Medulla oblongata (tissue), 1 donor: ENCODE data around the gene FAP.

Experiments used
- DNase-seq: peaks from one replicate; pipeline ENCODE4 v3.0.0-alpha.2; 2015; ENCODE audit errors: extremely low spot score

FAP gene

DNA sequence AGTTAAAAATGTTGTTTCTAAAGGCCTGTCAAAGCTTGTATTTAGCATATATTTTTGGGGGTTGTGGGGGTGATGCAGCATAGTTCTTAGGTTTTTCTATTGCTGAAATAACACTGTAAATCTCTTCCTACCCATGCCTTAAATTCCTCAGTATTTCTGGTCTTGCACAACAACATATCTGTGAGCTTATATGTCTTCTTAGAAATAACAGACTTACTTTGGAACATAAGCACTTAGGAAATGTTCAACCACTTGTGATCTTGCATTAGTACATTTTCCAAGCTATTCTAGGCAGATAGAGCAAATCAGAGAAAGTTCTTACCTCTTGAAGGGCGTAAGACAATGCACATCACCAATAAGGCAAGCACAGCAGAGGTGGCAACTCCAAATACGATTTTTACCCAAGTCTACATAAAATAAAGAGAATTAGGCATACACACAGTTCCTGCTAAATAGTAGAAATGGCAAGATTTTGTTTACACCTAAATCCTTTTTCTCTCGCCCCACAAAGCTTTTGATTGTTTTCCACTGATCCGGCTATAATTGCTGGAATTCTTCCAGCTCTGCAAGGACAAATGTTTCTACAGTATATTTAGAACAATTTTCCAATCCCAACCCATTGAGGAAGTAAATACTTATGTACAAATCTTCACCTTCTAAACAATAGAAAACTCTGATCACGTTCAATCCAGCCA, 512 bp downstream of the FAP start:
- peak; percentile 47 for DNase-seq

DNA sequence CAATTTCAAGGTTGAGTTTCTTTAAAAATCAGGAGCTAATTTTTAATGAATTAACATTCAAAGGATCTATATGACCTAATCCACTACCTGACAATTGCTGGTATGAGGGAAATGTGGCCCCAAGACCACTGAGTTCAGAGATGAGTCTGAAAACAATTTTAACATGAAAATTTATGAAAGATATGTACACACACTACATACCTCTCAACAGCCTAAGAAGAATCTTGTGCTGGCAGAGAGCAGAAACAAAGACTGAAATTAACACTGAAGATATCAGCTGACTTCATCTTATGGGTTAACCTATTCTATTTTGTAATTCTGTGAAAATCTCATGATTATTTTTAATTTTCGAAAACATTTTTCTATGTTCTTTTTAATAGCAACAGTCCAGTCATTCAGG, 1.7 kb downstream of the FAP start:
- no peak for DNase-seq

DNA sequence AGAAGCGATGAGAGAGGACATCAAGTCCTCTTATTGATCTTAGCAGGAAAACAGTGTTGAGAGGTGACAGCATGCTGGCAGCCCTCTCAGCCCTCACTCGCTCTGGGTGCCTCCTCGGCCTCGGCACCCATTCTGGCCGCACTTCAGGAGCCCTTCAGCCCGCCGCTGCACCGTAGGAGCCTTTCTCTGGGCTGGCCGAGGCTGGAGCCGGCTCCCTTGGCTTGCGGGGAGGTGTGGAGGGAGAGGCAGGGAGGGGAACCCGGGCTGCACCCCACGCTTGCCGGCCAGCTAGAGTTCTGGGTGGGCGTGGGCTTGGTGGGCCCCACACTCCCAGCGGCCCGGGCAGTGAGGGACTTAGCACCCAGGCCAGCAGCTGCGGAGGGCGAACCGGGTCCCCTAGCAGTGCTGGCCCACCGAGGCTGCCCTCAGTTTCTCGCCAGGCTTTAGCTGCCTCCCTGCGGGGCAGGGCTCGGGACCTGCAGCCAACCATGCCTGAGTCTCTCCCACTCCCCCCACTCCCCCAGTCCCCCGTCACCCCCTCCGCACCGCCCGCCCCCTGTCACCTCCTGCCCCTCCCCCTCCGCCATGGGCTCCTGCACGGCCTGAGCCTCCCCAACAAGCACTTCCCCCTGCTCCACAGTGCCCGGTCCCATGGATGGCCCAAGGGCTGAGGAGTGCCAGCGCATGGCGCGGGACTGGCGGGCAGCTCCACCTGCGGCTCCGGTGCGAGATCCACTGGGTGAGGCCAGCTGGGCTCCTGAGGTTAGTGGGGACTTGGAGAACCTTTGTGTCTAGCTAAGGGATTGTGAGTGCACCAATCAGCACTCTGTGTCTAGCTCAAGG, 8.4 kb downstream of the FAP start:
- DNase-seq: no peak

DNA sequence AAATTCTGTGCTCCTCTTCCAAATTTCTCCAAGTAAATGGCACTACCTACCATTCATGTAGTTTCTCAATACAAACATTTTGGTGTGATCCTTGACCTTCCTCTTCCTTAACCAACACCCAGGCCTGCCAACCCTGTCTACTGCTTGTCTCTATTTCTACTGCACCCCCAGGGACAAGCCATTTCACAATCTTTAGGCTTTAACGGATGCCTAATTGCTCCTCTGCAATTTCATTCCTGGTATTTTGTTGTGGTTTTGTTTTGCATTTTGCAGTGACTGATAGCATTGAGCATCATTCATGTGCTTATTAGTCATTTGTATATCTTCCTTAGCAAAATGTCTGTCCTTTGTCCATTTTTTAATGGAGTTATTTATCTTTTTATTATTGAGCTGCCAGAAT, 10.0 kb downstream of the FAP start:
- DNase-seq: no peak

DNA sequence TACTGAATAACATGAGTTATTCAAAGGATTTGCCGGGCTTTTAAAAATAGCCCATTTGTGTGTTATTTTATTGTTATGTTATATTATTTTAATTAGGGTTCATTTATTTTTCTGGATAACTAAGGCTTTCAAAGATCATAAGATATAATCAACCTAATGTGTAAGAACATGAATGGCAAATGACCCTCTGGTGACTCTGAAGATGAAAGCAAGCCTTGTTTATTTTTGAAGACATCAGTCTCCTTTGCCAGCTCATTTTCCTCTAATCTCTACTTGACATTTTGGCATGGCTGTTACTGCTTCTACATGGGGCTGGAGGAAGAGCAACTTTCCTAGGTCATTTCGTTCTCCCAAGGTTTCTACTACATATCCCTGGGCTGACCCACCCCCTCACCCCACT, 10.6 kb downstream of the FAP start:
- DNase-seq: no peak

DNA sequence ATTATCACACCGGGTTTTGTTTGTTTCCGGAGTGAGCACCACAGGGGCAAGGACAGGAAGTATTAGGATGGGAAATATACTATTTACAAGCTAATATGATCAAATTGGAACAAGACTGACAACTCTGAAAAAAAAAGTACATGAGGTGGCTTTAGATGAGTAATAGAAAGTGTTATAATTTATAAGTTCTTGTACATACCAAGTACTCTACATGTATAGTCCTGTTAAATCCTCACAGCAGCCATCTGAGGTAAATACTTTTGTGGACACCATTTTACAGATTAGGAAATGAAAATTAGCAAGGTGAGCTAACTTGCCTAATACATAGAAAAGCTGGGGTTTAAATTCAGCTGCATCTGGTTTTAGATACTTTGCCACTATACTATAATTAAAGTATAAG, 11.2 kb downstream of the FAP start:
- DNase-seq: no peak

DNA sequence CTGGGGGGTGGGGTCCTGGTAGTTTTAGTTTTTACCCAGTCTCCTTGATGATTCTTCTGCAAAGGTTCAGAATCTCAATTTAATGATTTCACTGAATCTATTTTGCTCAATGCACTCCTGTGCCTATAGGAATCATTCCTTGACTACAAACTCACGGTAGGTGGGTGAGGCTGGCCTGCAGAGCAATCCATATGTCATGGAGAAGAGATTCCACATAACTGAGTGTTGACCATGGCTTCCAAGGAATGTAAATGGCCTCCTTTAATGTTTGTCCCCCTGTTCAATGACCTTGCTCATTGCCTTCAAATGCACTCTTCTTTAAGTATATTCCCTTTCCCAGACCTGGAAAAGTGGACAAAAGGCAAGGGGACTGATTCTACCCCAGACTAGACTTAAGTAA, 12.5 kb downstream of the FAP start:
- DNase-seq: no peak

DNA sequence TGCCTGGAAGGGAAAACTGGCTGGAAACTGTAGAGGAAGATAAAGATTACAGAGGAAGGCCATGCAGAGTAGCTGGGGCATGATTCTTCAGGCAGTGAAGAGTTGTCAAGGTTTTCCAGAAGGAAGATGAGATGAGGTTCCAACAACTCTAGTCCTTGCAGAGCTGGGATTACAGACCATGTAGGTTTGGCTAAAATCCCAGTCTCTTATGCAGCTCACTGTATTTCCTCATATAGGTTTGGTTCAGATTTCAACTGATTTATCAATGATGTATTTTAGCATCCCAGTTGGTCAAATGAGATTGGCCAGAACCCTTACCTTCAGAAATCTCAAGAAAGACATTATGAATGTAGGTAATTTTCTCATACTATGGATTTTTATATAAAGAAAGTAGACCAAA, 16.4 kb downstream of the FAP start:
- no peak for DNase-seq

DNA sequence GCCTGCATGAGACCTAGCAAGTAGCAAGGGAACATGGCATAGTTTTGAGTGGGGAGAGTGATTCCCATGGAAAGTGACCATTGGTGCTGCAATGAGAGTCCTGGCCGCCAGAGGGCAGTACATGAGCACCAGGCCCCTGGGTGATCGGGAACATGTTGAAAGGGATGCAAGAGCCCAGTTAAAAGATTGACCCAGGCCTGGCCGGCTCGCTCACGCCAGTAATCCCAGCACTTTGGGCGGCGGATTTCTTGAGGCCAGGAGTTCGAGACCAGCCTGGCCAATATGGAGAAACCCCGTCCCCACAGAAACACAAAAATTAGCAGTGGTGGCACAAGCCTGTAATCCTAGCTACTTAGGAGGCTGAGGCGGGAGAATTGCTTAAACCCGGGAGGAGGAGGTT, 22.2 kb downstream of the FAP start:
- peak; percentile 78 for DNase-seq

DNA sequence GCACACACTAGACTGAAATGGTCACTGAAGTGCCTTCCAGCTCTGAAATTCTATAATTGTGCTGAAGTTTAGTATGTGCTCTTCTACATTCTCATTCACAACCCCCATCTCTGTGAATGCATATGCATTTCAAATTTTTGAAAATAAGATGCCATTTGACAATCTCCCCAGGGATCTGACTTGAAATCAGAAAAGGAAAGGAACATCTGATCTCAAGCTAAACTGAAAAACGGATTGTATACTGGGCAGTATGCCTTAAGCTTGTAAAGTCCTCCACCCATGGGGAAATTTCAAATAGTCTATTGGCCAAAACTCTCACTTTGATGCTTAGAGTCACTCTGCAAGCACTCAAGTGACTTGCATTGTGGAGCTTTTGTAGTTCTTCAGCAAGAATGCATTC, 22.9 kb downstream of the FAP start:
- DNase-seq: no peak

DNA sequence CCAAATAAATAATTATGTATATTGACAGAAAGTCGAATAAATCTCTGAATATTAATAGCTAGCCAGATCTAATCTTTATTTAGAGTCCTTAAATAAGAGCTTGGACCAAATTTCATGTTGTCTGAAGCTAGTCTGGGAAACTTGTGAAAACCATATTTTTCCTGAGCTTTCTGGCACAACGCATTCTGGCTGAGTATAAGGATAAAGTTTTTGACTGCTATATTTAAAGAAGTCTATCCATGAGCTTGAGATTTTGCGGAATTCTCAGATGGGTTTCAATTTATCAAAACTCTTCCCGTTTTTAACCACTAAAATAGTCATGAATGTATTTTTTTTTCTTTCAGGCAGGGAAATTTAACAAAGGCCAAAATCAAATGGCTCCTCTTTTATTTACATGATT, 23.8 kb downstream of the FAP start:
- no peak for DNase-seq

DNA sequence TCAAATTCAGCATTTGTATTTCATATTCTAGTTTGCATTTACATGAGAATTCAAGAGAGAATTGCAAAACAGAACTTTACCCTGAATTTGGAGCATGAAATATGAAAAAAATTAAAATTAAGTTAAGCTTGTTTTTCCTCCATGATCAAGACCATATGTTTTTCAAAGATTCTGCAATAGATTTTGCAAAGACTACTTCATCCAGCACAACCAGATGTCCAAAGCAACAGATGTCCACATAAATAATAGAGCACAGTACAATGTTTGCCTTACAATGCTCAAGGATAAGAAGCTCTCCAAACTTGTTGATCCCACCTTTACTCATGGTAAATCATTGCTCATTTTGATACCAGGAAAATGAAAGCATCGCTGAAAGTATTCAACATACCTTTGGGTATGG, 25.6 kb downstream of the FAP start:
- DNase-seq: no peak

DNA sequence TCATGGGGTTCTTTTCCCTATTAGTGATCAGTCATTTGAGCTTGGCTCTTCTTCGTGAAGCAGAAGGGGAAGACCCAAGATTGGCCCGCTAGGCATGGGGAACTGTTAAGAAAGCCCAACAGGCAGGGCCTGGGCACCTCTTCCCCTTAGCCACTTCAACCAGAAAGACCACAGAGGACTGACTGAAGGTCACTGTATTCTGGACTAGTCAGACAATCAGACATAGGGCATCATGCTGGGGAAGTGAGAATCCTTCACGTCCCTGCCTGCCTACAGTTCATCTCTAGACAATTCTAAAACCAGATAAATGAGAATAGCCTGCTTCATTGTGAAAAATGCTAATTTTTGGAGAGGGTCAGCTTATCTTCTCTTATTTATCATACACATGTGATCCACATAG, 28.1 kb downstream of the FAP start:
- DNase-seq: no peak

DNA sequence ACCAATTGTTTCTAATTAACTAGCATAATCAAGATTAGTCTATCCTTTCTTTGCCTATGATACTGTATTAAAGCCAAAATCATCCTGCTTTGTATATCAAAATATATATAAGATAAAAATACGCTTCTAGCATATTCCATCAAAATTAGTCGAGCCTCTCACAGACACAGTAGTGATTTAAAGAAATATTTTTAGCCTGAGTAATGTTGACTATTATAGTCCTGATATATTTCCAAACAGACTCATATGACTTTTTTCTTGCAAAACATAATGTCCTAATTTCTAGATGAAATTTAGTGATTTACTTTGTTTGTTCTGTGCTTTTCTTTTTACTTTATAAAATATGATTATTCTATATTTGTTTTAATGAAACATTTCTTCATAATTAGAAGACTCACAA, 30.9 kb downstream of the FAP start:
- DNase-seq: no peak

DNA sequence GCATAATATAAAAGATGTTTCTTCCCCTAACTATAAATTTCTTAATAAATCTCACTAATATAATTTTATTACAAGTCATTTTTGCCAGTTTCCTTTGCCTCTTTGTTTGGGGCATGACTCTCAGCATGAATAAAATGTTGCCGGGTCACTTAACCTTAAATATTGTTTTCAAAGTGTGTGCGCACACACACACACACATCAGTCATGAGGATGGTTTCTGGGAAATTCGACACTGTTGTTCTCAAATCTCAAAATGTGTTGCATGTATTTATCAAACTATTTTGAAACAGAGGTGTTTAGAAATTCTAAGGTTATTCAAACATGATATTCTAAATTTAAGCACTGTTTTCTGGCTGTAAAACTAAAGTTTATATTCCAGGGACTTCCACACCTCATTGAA, 31.5 kb downstream of the FAP start:
- no peak for DNase-seq

DNA sequence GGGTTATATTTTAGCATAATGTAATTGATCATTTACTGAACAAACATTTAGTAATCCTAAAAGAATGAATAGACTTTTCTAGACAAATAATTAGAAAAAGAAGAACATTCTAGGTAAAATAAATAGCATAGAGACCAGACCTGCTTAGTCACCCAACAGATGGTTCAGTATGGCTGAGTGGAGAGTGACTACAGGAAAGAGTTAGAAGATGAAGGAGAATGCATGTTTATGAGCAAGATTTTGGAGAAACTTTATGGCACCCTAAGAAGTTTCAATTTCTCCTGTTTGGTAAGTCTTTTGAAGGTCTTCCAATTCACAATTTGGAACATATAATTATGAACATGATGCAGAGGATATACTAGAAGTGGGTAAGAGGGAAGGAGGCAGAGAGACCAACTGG, 32.9 kb downstream of the FAP start:
- no peak for DNase-seq

DNA sequence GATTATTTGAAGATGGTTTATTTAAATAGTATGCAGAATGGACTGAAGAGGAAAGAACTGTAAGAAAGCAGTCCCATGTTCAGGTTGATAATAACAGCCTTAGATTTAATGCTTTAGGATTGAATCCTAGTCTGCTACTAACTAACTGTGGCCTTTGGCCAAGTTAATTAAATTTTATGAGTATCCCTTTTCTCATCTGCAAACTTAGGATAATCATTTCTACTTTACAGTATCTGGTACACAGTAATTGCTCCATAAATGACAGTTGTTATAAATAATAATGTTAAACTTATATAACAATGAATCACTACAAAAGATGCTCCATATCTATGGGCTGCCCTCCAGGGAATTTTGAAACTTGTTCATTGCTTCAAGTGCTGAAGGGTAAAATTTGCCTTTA, 41.0 kb downstream of the FAP start:
- DNase-seq: no peak

DNA sequence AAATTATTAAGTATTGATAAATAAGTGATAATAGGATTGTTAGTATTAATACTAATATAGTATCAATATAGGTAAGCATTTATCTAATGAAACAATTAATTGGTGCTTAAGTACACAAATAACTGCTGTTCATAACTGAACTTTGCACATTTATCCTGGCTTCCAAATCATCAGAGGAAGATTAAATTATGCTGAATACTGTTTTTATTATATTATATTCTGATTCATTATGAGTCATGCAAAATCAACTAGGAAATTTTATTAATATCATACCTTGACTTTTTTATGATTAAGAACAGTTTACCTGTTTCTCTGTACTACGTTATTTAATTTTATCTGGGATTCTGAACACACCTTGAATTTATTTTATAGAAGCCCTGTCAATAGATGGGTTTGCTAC, 42.6 kb downstream of the FAP start:
- DNase-seq: no peak

DNA sequence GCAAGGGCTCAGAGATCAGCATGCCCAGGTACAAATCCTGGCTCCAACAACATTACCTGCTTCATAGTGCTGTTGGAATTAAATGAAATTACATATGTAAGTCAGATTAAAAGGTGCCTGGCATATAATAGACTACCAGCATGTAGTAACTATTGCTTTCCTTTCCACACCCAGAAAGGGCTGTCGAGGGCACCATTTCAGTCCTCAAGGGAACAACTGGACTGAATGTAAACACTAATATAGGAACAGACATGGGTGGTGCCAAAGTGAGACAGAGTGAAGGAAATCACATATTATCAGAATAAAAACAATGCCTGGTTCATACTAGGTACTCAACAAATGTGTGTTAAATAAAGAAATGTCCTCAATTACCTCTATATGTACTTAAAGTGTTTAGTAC, 43.3 kb downstream of the FAP start:
- DNase-seq: no peak

DNA sequence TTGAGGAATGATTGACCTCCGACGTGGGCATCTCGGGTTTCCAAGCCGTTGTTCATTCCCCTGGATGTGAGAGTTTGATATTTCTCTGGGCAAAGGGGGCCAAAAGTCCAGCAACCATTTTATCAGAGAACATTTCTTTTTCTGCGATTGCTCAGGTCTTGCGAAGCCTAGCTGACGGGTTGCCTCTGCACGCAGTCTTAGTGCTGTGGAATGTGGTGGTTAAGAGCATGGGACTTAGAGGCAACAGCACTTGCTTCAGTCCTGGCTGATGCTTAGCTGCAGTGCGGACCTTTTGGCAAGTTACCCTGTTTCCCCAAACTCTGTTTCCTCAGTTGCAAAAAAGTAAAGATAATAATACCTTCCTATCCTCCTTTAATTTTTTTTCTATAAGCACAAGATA, 45.0 kb downstream of the FAP start:
- DNase-seq: no peak

DNA sequence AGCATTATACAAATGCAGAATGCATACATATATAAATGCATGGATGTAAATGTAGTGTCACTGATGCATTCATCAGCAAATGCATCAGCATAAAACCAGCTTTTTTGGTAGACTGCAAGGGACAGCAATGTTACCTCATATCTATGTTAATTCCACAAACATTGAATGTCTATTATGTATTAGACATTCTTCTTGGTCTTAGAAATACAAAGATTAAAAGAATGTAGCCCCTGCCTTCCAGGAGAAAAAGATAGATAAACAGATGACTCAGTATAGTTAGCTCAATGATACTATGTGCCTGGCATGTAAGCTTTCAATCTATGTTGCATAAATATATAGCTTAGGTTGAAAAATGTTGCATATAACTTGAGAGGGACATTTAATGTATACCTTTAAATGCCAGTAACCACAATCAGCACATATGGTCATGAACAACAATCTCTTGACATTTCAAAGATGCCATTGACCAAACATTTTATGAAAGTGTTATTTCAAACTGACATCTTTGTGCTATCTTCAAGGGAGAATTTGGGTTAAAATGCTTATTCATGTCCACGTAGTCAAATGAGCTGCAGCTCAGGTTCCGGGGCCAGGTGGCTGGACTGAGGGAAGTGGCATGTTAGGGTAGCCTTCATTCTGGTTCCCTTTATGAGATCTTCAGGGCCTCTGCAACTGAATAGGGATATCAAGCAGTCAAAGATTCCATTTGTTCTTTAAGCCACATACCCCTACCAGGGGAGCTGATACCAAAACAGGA, 46.0 kb downstream of the FAP start:
- no peak for DNase-seq

DNA sequence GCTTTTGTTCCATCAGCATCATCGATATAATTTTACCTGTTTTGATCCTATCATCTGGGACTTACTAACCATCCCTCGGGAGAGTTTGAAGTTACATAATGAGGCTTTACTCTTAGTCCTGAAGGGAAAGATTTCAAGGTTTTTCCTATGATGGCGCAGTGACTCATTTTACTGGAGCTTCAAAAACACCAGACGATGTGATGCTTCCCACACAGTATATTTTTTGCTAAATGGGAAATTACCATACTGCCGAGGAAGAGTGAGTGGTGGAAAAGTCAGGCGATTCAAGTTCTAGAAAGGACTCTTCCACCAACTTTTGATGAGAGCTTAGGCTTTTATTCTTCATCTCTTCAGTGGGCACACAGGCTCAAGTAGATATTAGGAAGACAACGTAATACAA, 46.6 kb downstream of the FAP start:
- DNase-seq: no peak

DNA sequence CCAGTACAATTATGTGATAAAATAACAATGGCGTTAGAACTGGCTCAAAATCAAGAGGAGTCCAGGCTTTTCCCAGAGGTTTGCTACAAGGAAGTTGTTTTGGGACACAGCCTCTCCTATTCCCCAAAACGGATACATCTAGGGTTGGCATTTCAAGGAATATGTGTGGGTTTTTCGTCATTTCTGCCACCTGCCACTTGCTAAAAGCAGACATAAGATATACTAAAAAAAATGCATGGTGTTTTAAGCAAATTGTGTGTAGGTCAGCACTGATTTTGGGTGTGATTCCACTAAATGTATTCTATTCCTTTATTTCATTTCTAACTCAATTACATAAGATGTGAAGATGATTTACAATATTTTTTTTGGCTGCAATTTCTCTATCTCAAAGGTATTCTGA, 54.8 kb downstream of the FAP start:
- no peak for DNase-seq
